ENCODE measurements around the gene ISLR2. TPM values are rescaled to one million over a fixed set of nuclear protein-coding genes. Genes with fewer than 3 reads are reported as not detected.

The ISLR2 gene
- total RNA-seq, 2 experiments from 2014 or later: not detected

- peaks cover 24% of the 10 kb centered on the region for H3K4me1 Mint-ChIP-seq
- POLR2A ChIA-PET: no interaction called here
- H3K27ac Mint-ChIP-seq: peak overlapping the region; percentile 48
- DNase-seq: peak; percentile 57
- peak overlapping the region; percentile 19 for H3K4me3 Mint-ChIP-seq
- peaks cover 91% of the 10 kb centered on the region for H3K27me3 Mint-ChIP-seq
- H3K36me3 Mint-ChIP-seq: peaks cover 1% of the 10 kb centered on the region
- H3K9me3 Mint-ChIP-seq: no peaks in the 10 kb centered on the region
- no peak for ATAC-seq (ENCODE audit: low read depth)
Measured at GRCh38 chr15:74132681-74133651, 2.6 kb downstream of the ISLR2 start.

DNA sequence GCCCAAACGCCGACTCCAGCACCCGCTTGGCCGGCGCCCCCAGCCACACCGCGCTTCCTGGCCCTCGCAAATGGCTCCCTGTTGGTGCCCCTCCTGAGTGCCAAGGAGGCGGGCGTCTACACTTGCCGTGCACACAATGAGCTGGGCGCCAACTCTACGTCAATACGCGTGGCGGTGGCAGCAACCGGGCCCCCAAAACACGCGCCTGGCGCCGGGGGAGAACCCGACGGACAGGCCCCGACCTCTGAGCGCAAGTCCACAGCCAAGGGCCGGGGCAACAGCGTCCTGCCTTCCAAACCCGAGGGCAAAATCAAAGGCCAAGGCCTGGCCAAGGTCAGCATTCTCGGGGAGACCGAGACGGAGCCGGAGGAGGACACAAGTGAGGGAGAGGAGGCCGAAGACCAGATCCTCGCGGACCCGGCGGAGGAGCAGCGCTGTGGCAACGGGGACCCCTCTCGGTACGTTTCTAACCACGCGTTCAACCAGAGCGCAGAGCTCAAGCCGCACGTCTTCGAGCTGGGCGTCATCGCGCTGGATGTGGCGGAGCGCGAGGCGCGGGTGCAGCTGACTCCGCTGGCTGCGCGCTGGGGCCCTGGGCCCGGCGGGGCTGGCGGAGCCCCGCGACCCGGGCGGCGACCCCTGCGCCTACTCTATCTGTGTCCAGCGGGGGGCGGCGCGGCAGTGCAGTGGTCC, 3.5 kb downstream of the ISLR2 start:
- H3K4me1 Mint-ChIP-seq: peaks cover 24% of the 10 kb centered on the region
- no peak overlapping the region for H3K27ac Mint-ChIP-seq
- peak; percentile 41 for DNase-seq
- peaks cover 1% of the 10 kb centered on the region for H3K36me3 Mint-ChIP-seq
- no peak overlapping the region for H3K4me3 Mint-ChIP-seq
- POLR2A ChIA-PET: no interaction called here
- H3K9me3 Mint-ChIP-seq: no peaks in the 10 kb centered on the region
- no peak for ATAC-seq (ENCODE audit: low read depth)
- H3K27me3 Mint-ChIP-seq: peaks cover 92% of the 10 kb centered on the region

- DNase-seq: peak; percentile 62
- Mint-ChIP-seq H3K4me3 (no peak overlapping the region), H3K9me3 (no peaks in the 10 kb centered on the region), H3K4me1 (peaks cover 22% of the 10 kb centered on the region), H3K27me3 (peaks cover 88% of the 10 kb centered on the region), H3K36me3 (peaks cover under 1% of the 10 kb centered on the region), H3K27ac (peak overlapping the region; percentile 21)
- ATAC-seq (ENCODE audit: low read depth): no peak
- POLR2A ChIA-PET: no interaction called here
Measured at GRCh38 chr15:74134387-74135027, 4.1 kb downstream of the ISLR2 start.

- Mint-ChIP-seq H3K36me3 (no peaks in the 10 kb centered on the region), H3K9me3 (no peaks in the 10 kb centered on the region), H3K27ac (peak overlapping the region; percentile 21), H3K27me3 (peaks cover 87% of the 10 kb centered on the region), H3K4me1 (peaks cover 26% of the 10 kb centered on the region), H3K4me3 (peak overlapping the region; percentile 63)
- ATAC-seq (ENCODE audit: low read depth) (no peak), DNase-seq (peak; percentile 36)
- POLR2A ChIA-PET: no interaction called here
Measured at GRCh38 chr15:74135041-74135565, 4.7 kb downstream of the ISLR2 start.

DNA sequence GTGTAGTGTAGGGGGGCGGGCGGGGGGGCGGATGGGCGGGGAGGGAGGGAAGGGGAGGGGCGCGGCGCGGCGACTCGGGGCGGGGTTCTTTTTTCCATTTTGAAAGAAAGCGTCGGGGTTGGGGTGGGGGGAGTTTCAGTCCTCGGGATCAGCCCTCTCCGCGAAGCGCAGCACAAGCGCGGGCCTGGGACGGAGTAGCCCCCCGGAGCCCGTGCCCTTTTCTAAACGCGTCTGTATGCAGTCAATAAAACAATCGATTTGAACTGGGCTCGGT, 6.1 kb downstream of the ISLR2 start:
- Mint-ChIP-seq H3K27me3 (peaks cover 84% of the 10 kb centered on the region), H3K4me3 (peak overlapping the region; percentile 71), H3K9me3 (no peaks in the 10 kb centered on the region), H3K4me1 (peaks cover 25% of the 10 kb centered on the region), H3K36me3 (no peaks in the 10 kb centered on the region), H3K27ac (no peak overlapping the region)
- DNase-seq (no peak), ATAC-seq (ENCODE audit: low read depth) (no peak)
- POLR2A ChIA-PET: no interaction called here

GRCh38 chr15:74136814-74137536, 6.6 kb downstream of the ISLR2 start:
- Mint-ChIP-seq H3K4me3 (peak overlapping the region; percentile 71), H3K27me3 (peaks cover 79% of the 10 kb centered on the region), H3K27ac (no peak overlapping the region), H3K36me3 (no peaks in the 10 kb centered on the region), H3K4me1 (peaks cover 25% of the 10 kb centered on the region), H3K9me3 (no peaks in the 10 kb centered on the region)
- DNase-seq (no peak), ATAC-seq (ENCODE audit: low read depth) (no peak)
- POLR2A ChIA-PET: no interaction called here

- no peaks in the 10 kb centered on the region for H3K36me3 Mint-ChIP-seq
- peaks cover 22% of the 10 kb centered on the region for H3K4me1 Mint-ChIP-seq
- DNase-seq: no peak
- H3K27me3 Mint-ChIP-seq: peaks cover 78% of the 10 kb centered on the region
- ATAC-seq (ENCODE audit: low read depth): no peak
- POLR2A ChIA-PET: interaction anchor here (0.7 kb wide), 1 partner anchor 182 kb away, joined by 7 read pairs; no protein-coding TSS in a partner anchor
- H3K4me3 Mint-ChIP-seq: no peak overlapping the region
- H3K9me3 Mint-ChIP-seq: no peaks in the 10 kb centered on the region
- no peak overlapping the region for H3K27ac Mint-ChIP-seq
Measured at GRCh38 chr15:74137537-74137894, 7.1 kb downstream of the ISLR2 start.

DNA sequence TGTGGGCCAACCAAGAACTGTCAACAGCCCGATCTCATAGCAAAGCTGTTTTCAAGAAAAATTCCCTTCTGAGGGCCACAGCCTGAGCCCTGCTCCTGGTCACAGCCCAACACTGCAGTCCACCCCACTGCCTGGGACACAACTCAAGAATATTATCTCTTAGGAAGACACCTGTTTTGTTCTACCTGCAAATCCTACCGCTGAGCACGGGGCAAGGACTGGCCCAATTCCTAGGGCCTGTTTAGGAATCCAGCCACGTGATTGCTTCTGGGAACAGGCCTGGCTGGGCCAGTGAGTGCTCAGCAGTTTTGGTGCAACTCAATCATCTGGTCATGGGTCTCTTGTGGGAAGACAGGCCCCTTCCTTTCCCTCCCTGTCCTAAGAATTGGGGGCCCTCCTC, 8.3 kb downstream of the ISLR2 start:
- peaks cover 22% of the 10 kb centered on the region for H3K4me1 Mint-ChIP-seq
- H3K27ac Mint-ChIP-seq: no peak overlapping the region
- POLR2A ChIA-PET: no interaction called here
- no peak overlapping the region for H3K4me3 Mint-ChIP-seq
- H3K9me3 Mint-ChIP-seq: no peaks in the 10 kb centered on the region
- no peak for ATAC-seq (ENCODE audit: low read depth)
- H3K36me3 Mint-ChIP-seq: no peaks in the 10 kb centered on the region
- DNase-seq: no peak
- H3K27me3 Mint-ChIP-seq: peaks cover 70% of the 10 kb centered on the region

GRCh38 chr15:74141591-74141990, 11.2 kb downstream of the ISLR2 start:
- no peak for ATAC-seq (ENCODE audit: low read depth)
- DNase-seq: no peak
- no peaks in the 10 kb centered on the region for H3K36me3 Mint-ChIP-seq
- H3K27me3 Mint-ChIP-seq: peaks cover 71% of the 10 kb centered on the region
- POLR2A ChIA-PET: no interaction called here
- peaks cover 16% of the 10 kb centered on the region for H3K4me1 Mint-ChIP-seq
- no peaks in the 10 kb centered on the region for H3K9me3 Mint-ChIP-seq
- no peak overlapping the region for H3K4me3 Mint-ChIP-seq
- no peak overlapping the region for H3K27ac Mint-ChIP-seq

DNA sequence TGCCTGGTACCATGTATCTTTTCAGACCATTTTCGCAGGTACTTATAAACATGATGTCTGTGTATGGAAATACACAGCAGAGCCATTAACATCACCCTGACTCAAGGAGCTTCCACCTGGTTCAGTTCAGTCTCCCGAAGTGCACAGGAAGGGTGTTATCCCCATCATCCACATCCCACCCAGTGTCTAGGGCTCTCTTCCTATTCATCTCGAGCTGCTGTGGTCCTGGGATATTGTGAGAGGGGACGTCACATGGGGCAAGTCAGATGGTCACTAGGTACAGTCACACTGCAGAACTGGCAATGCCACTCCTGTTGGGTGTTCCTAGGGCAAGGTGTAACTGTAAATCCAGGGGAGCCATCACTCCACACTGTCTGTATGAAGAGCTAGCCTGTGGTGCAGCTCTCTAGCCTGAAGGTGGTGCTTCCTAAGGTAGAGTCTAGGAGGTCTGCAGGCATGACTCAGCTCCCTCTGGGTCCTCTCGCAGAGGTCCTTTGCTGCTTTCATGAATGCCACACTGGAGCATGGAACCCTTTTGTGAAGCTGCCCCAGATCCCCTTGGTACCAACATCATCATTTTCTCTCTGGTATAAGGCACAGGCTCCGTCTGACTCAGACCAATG, 13.9 kb downstream of the ISLR2 start:
- H3K9me3 Mint-ChIP-seq: no peaks in the 10 kb centered on the region
- DNase-seq: no peak
- ATAC-seq (ENCODE audit: low read depth): no peak
- POLR2A ChIA-PET: no interaction called here
- no peaks in the 10 kb centered on the region for H3K36me3 Mint-ChIP-seq
- H3K27ac Mint-ChIP-seq: no peak overlapping the region
- peaks cover 7% of the 10 kb centered on the region for H3K4me1 Mint-ChIP-seq
- H3K4me3 Mint-ChIP-seq: no peak overlapping the region
- H3K27me3 Mint-ChIP-seq: peaks cover 67% of the 10 kb centered on the region

- Mint-ChIP-seq H3K4me3 (no peak overlapping the region), H3K9me3 (no peaks in the 10 kb centered on the region), H3K4me1 (no peaks in the 10 kb centered on the region), H3K27ac (no peak overlapping the region), H3K36me3 (no peaks in the 10 kb centered on the region), H3K27me3 (peaks cover 58% of the 10 kb centered on the region)
- DNase-seq: no peak
- POLR2A ChIA-PET: no interaction called here
- no peak for ATAC-seq (ENCODE audit: low read depth)
Measured at GRCh38 chr15:74146277-74146800, 16.0 kb downstream of the ISLR2 start.

GRCh38 chr15:74147051-74147450, 16.7 kb downstream of the ISLR2 start:
- no peaks in the 10 kb centered on the region for H3K9me3 Mint-ChIP-seq
- DNase-seq: no peak
- ATAC-seq (ENCODE audit: low read depth): no peak
- H3K27me3 Mint-ChIP-seq: peaks cover 64% of the 10 kb centered on the region
- H3K4me1 Mint-ChIP-seq: no peaks in the 10 kb centered on the region
- H3K4me3 Mint-ChIP-seq: no peak overlapping the region
- POLR2A ChIA-PET: no interaction called here
- no peak overlapping the region for H3K27ac Mint-ChIP-seq
- H3K36me3 Mint-ChIP-seq: no peaks in the 10 kb centered on the region
